Fibroblast of mammary gland (primary cell): ENCODE data around the gene GAS6.
A peak's percentile ranks its signal among the peaks of the same experiment; 100 is the strongest.

Source experiments
- DNase-seq: peaks from one replicate; pipeline ENCODE4 v3.0.0-alpha.2; 2010; ENCODE audit warnings: low read depth
- H3K4me3 ChIP-seq: 2 replicates; pipeline ENCODE4 v1.5.1; 2011; ENCODE audit warnings: low read depth, mild to moderate bottlenecking, low read length, moderate library complexity; ENCODE audit not compliant: control insufficient read depth
- CTCF ChIP-seq: conservative IDR thresholded peaks from 2 replicates; pipeline ENCODE4 v1.5.1; 2011; ENCODE audit warnings: low read depth, low read length, inconsistent platforms; ENCODE audit not compliant: control insufficient read depth, insufficient read depth

The GAS6 gene

GRCh38 chr13:113900646-113901045, 36.8 kb upstream of the GAS6 start:
- no peak overlapping the region for H3K4me3 ChIP-seq
- no peak for DNase-seq
- TF ChIP-seq CTCF, result no peak

GRCh38 chr13:113898391-113898790, 34.5 kb upstream of the GAS6 start:
- DNase-seq, result no peak
- TF ChIP-seq CTCF, result no peak

GRCh38 chr13:113897966-113898365, 34.1 kb upstream of the GAS6 start:
- no peak for DNase-seq
- no peak for TF ChIP-seq CTCF
- H3K4me3 ChIP-seq, result no peak overlapping the region

More at GRCh38 chr13:113898391-113898790, 34.5 kb upstream of the GAS6 start:
- H3K4me3 ChIP-seq, result no peak overlapping the region

- peak; percentile 89 for DNase-seq
- TF ChIP-seq CTCF, result no peak
- no peak overlapping the region for H3K4me3 ChIP-seq
These were observed 33.3 kb upstream of the GAS6 start for GRCh38 chr13:113897161-113897560.

DNA sequence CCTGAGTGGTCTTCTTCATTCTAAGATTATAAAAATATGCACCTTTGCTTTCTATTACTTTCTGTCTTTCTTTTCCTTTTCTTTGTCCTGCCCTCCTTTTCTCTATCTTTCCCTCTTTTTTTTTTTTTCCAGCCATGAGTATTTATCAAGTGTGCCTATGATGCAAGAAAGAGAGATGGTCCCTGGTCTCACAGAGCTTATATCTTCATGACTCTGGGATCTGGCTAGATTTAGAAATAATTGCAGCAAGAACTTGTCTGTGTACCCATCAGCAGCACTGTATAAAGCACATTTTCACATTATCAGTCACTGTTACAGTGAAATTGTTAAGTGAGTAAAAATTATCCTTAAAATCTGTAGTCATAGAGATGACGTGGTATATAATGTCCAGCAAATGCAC, 31.6 kb upstream of the GAS6 start:
- TF ChIP-seq CTCF, result no peak
- H3K4me3 ChIP-seq, result no peak overlapping the region
- no peak for DNase-seq

DNA sequence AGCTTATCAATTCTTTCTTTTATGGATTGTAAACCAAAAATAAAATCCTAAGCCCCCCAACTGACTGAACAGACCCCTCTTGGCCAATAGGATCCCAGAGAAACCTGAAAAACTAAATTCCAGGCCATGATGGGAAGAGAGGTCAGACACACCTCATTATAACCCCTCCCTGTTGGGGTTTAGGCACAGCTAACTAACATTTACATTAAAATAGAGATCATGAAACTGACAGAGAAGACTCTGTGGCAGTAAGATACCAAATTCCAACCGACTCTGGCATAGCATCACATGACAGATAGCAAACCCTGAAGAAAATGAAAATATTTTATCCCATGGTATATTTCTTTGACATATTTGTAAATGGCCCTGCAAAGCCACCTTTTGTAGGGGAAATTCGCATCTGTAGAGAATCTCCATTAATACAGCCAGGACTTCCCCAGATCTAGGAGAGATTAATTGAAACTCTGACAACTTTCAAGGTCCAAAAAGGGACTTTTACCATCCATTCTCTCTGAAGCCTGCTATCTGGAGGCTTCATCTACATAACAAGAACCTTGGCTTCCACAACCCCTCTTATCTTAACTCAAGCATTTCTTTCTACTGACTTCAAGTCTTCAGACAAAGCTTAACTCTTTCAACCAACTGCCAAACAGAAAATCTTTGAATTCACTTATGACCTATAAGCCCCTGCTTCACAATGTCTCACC, 27.1 kb upstream of the GAS6 start:
- no peak for DNase-seq
- H3K4me3 ChIP-seq, result no peak overlapping the region
- no peak for TF ChIP-seq CTCF

DNA sequence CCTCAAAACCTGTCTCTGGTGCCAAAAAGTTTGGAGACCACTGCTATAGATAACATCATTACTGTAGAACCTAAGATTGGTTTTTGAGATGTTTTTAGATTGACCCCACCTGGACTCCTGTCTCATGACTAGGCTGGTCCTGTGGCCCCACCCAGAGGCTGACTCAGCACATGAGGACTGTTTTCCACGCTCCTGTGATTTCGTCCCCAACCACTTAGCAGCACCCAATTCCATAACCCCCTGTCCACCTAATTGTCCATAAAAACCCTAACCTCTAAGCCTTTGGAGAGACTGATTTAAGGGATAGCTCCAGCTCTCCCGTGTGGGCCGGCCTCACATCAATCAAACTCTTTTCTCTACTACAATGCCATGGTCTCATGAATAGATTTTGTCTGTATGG, 25.6 kb upstream of the GAS6 start:
- no peak for TF ChIP-seq CTCF
- H3K4me3 ChIP-seq, result no peak overlapping the region
- DNase-seq, result no peak
